HG02588 (cell line): Measurements from ENCODE around the gene CLNK.

ENCODE experiments used
- ATAC-seq: cut with Tn5 transposase; IDR thresholded peaks from one replicate; pipeline ENCODE4 v1.9.1; 2021; ENCODE audit warnings: mild to moderate bottlenecking, moderate library complexity; ENCODE audit not compliant: unreplicated experiment

The CLNK gene

GRCh38 chr4:10461091-10461849 is 223.3 kb downstream of the CLNK start:
- peak; percentile 68 for ATAC-seq

GRCh38 chr4:10460313-10461047 is 224.1 kb downstream of the CLNK start:
- ATAC-seq = no peak

GRCh38 chr4:10459305-10459704 is 225.3 kb downstream of the CLNK start:
- no peak for ATAC-seq

- ATAC-seq = no peak
Measured at GRCh38 chr4:10458177-10458576, 226.4 kb downstream of the CLNK start.

GRCh38 chr4:10457255-10457801 is 227.2 kb downstream of the CLNK start, which contains the start of gene ZNF518B:
Gene ZNF518B, minus strand, starts transcription at chr4:10457426. Its CDS starts 11,098 bp downstream, at chr4:10446328.
- peak; percentile 81 for ATAC-seq

GRCh38 chr4:10456595-10457254 is 227.8 kb downstream of the CLNK start:
- peak; percentile 60 for ATAC-seq

- no peak for ATAC-seq
Measured at GRCh38 chr4:10456260-10456594, 228.3 kb downstream of the CLNK start.

GRCh38 chr4:10455133-10455532 is 229.4 kb downstream of the CLNK start:
- ATAC-seq = no peak

- no peak for ATAC-seq
Measured at GRCh38 chr4:10454726-10455125, 229.8 kb downstream of the CLNK start.

- no peak for ATAC-seq
Measured at GRCh38 chr4:10454121-10454520, 230.4 kb downstream of the CLNK start.

- no peak for ATAC-seq
Measured at GRCh38 chr4:10448991-10449390, 235.6 kb downstream of the CLNK start.

- ATAC-seq = no peak
Measured at GRCh38 chr4:10442976-10443375, 241.6 kb downstream of the CLNK start.

- no peak for ATAC-seq
Measured at GRCh38 chr4:10441512-10441911, 243.1 kb downstream of the CLNK start.

- ATAC-seq = no peak
Measured at GRCh38 chr4:10438924-10439323, 245.6 kb downstream of the CLNK start.

- no peak for ATAC-seq
Measured at GRCh38 chr4:10437735-10438134, 246.8 kb downstream of the CLNK start.
